ENCODE data around the gene TBC1D4. TPM values are rescaled to one million over a fixed set of nuclear protein-coding genes. Genes with fewer than 3 reads are reported as not detected.

TBC1D4 gene
- total RNA-seq, 1 donor from 2014 or later = 25.6 TPM

- H2AFZ ChIP-seq (ENCODE audit: low read depth, low read length) = no peak overlapping the region
- no peak overlapping the region for H3K9ac ChIP-seq (ENCODE audit: low read length)
- H3K27ac Mint-ChIP-seq (ENCODE audit: unreplicated experiment) = no peak overlapping the region
- FAIRE-seq = no peak
- no peak overlapping the region for H3K27ac ChIP-seq (ENCODE audit: low read depth, low read length)
- H3K36me3 ChIP-seq (ENCODE audit: insufficient read depth, low read length) = no peaks in the 10 kb centered on the region
- H4K20me1 ChIP-seq (ENCODE audit: insufficient read depth, low read length) = peaks cover 21% of the 10 kb centered on the region
- H3K9me3 ChIP-seq (ENCODE audit: insufficient read depth, low read depth, low read length) = no peaks in the 10 kb centered on the region
- peaks cover 15% of the 10 kb centered on the region for H3K79me2 ChIP-seq (ENCODE audit: insufficient read depth, low read length)
- no peaks in the 10 kb centered on the region for H3K9me3 Mint-ChIP-seq (ENCODE audit: unreplicated experiment)
- peaks cover 1% of the 10 kb centered on the region for H3K36me3 Mint-ChIP-seq (ENCODE audit: low read depth, unreplicated experiment)
- H3K27me3 Mint-ChIP-seq (ENCODE audit: low read depth, unreplicated experiment) = no peaks in the 10 kb centered on the region
- H3K4me1 ChIP-seq (ENCODE audit: insufficient read depth, low read length) = peaks cover 2% of the 10 kb centered on the region
- H3K4me1 Mint-ChIP-seq (ENCODE audit: low read depth, unreplicated experiment) = peaks cover 12% of the 10 kb centered on the region
- no peaks in the 10 kb centered on the region for H3K27me3 ChIP-seq (ENCODE audit: insufficient read depth, low read length)
- H3K4me3 ChIP-seq (ENCODE audit: insufficient read depth, low read depth, low read length) = no peak overlapping the region
- TF ChIP-seq EZH2 (IDR thresholded peaks at IDR 0.05; ENCODE audit: insufficient read depth, low read length) = no peak
- TF ChIP-seq, protein P1, sequence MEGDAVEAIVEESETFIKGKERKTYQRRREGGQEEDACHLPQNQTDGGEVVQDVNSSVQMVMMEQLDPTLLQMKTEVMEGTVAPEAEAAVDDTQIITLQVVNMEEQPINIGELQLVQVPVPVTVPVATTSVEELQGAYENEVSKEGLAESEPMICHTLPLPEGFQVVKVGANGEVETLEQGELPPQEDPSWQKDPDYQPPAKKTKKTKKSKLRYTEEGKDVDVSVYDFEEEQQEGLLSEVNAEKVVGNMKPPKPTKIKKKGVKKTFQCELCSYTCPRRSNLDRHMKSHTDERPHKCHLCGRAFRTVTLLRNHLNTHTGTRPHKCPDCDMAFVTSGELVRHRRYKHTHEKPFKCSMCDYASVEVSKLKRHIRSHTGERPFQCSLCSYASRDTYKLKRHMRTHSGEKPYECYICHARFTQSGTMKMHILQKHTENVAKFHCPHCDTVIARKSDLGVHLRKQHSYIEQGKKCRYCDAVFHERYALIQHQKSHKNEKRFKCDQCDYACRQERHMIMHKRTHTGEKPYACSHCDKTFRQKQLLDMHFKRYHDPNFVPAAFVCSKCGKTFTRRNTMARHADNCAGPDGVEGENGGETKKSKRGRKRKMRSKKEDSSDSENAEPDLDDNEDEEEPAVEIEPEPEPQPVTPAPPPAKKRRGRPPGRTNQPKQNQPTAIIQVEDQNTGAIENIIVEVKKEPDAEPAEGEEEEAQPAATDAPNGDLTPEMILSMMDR (IDR thresholded peaks at IDR 0.05; ENCODE audit: insufficient read depth, low read depth, low read length) = no peak
- no peak overlapping the region for H3K4me2 ChIP-seq (ENCODE audit: low read length)
- no peak overlapping the region for H3K4me3 Mint-ChIP-seq (ENCODE audit: unreplicated experiment)
- DNase-seq (ENCODE audit: low read depth) = no peak
These were observed 71.8 kb downstream of the TBC1D4 start for GRCh38 chr13:75410207-75410606.

GRCh38 chr13:75407998-75408397 lies 74.0 kb downstream of the TBC1D4 start:
- Histone ChIP-seq H3K4me3 (ENCODE audit: insufficient read depth, low read depth, low read length) (no peak overlapping the region), H3K4me1 (ENCODE audit: insufficient read depth, low read length) (no peaks in the 10 kb centered on the region), H4K20me1 (ENCODE audit: insufficient read depth, low read length) (peaks cover 22% of the 10 kb centered on the region), H3K27ac (ENCODE audit: low read depth, low read length) (no peak overlapping the region), H3K36me3 (ENCODE audit: insufficient read depth, low read length) (no peaks in the 10 kb centered on the region), H3K9me3 (ENCODE audit: insufficient read depth, low read depth, low read length) (no peaks in the 10 kb centered on the region), H3K79me2 (ENCODE audit: insufficient read depth, low read length) (peaks cover 8% of the 10 kb centered on the region), H3K9ac (ENCODE audit: low read length) (no peak overlapping the region), H3K27me3 (ENCODE audit: insufficient read depth, low read length) (no peaks in the 10 kb centered on the region), H2AFZ (ENCODE audit: low read depth, low read length) (no peak overlapping the region), H3K4me2 (ENCODE audit: low read length) (no peak overlapping the region)
- Mint-ChIP-seq H3K4me1 (ENCODE audit: low read depth, unreplicated experiment) (peaks cover 8% of the 10 kb centered on the region), H3K27ac (ENCODE audit: unreplicated experiment) (no peak overlapping the region), H3K9me3 (ENCODE audit: unreplicated experiment) (no peaks in the 10 kb centered on the region), H3K36me3 (ENCODE audit: low read depth, unreplicated experiment) (peaks cover 1% of the 10 kb centered on the region), H3K27me3 (ENCODE audit: low read depth, unreplicated experiment) (no peaks in the 10 kb centered on the region), H3K4me3 (ENCODE audit: unreplicated experiment) (no peak overlapping the region)
- no peak for FAIRE-seq
- DNase-seq (ENCODE audit: low read depth) = no peak
- TF ChIP-seq, protein P1 (IDR thresholded peaks at IDR 0.05; ENCODE audit: insufficient read depth, low read depth, low read length) = no peak
- TF ChIP-seq EZH2 (IDR thresholded peaks at IDR 0.05; ENCODE audit: insufficient read depth, low read length) = no peak

DNA sequence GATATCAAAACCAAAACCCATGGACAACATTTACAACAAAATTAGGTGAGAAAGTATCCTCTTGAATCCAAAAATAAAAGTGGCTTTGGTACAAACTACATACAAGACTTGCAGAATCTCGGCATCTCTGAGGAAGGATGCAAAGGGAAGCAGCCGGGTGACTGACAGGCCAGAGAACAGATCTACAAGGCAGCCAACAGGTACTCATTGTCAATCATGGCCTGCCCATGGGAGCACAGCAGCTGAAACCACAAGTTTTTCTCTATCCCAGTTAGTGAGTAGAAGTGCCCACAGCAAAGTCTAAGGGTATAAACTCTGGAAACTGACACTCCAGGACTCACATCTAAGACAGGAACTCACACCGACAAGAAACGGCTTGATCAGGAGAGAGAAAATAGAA lies 74.5 kb downstream of the TBC1D4 start:
- peaks cover 10% of the 10 kb centered on the region for H3K79me2 ChIP-seq (ENCODE audit: insufficient read depth, low read length)
- no peaks in the 10 kb centered on the region for H3K36me3 ChIP-seq (ENCODE audit: insufficient read depth, low read length)
- no peak for FAIRE-seq
- H3K36me3 Mint-ChIP-seq (ENCODE audit: low read depth, unreplicated experiment) = no peaks in the 10 kb centered on the region
- H3K9me3 ChIP-seq (ENCODE audit: insufficient read depth, low read depth, low read length) = no peaks in the 10 kb centered on the region
- H2AFZ ChIP-seq (ENCODE audit: low read depth, low read length) = no peak overlapping the region
- H3K4me1 Mint-ChIP-seq (ENCODE audit: low read depth, unreplicated experiment) = peaks cover 8% of the 10 kb centered on the region
- H3K9me3 Mint-ChIP-seq (ENCODE audit: unreplicated experiment) = no peaks in the 10 kb centered on the region
- H3K4me1 ChIP-seq (ENCODE audit: insufficient read depth, low read length) = no peaks in the 10 kb centered on the region
- no peaks in the 10 kb centered on the region for H3K27me3 Mint-ChIP-seq (ENCODE audit: low read depth, unreplicated experiment)
- no peak overlapping the region for H3K4me3 Mint-ChIP-seq (ENCODE audit: unreplicated experiment)
- no peak overlapping the region for H3K4me2 ChIP-seq (ENCODE audit: low read length)
- no peak for DNase-seq (ENCODE audit: low read depth)
- H4K20me1 ChIP-seq (ENCODE audit: insufficient read depth, low read length) = peaks cover 24% of the 10 kb centered on the region
- no peak overlapping the region for H3K9ac ChIP-seq (ENCODE audit: low read length)
- no peak overlapping the region for H3K4me3 ChIP-seq (ENCODE audit: insufficient read depth, low read depth, low read length)
- H3K27ac Mint-ChIP-seq (ENCODE audit: unreplicated experiment) = no peak overlapping the region
- H3K27ac ChIP-seq (ENCODE audit: low read depth, low read length) = no peak overlapping the region
- no peaks in the 10 kb centered on the region for H3K27me3 ChIP-seq (ENCODE audit: insufficient read depth, low read length)
- TF ChIP-seq, protein P1 (IDR thresholded peaks at IDR 0.05; ENCODE audit: insufficient read depth, low read depth, low read length) = no peak
- no peak for TF ChIP-seq EZH2 (IDR thresholded peaks at IDR 0.05; ENCODE audit: insufficient read depth, low read length)

Data from astrocyte (in vitro differentiated cells and primary cell).